ENCODE measurements around the gene GOLGA1.

GOLGA1 gene

GRCh38 chr9:124835026-124835557, 105.8 kb downstream of the GOLGA1 start:
- DNase-seq (ENCODE audit: low read depth in 2 of 2) = no peak

- DNase-seq (ENCODE audit: low read depth in 2 of 2) = no peak
Observed at GRCh38 chr9:124834591-124834990, 106.3 kb downstream of the GOLGA1 start.

GRCh38 chr9:124831642-124832364, 109.1 kb downstream of the GOLGA1 start:
- no peak for DNase-seq (ENCODE audit: low read depth in 2 of 2)

GRCh38 chr9:124830593-124830992, 110.3 kb downstream of the GOLGA1 start:
- no peak for DNase-seq (ENCODE audit: low read depth in 2 of 2)

DNA sequence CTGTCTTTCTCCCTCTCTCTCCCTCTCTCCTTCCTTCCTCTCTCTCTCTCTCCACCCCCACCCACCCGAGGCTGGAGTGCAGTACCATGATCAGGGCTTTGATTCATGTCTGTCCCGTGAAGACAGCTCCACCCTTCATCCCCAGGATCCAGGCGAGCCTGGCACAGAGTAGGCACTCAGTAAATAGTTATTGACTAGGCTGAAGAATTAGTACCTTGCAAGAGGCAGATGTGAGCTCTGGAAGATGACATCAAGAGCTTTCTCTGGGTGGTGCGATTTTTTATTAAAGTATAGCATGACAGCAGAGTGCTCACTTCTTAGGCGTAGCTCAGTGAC, 111.6 kb downstream of the GOLGA1 start:
- no peak for DNase-seq (ENCODE audit: low read depth in 2 of 2)

- no peak for DNase-seq (ENCODE audit: low read depth in 2 of 2)
Observed at GRCh38 chr9:124828489-124829333, 112.2 kb downstream of the GOLGA1 start.
